Measurements from ENCODE around the gene CPD.

DNA sequence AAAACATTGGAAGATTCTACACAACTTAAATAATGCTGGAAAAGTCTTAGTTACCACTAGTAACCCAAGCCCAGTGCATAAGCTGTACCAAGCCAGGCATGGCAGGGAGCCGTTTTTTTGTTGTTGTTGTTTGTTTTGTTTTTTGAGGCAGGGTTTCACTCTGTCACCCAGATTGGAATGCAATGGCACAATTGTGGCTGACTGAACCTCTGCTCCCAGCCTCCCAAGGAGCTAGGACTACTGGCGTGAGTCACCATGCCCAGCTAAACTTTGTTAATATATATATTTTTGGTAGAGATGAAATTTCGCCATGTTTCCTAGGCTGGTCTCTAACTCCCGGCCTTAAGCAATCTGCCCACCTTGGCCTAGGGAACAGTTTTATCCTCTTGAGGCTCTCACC is 44.3 kb upstream of the CPD start:
- TF ChIP-seq, protein P1, sequence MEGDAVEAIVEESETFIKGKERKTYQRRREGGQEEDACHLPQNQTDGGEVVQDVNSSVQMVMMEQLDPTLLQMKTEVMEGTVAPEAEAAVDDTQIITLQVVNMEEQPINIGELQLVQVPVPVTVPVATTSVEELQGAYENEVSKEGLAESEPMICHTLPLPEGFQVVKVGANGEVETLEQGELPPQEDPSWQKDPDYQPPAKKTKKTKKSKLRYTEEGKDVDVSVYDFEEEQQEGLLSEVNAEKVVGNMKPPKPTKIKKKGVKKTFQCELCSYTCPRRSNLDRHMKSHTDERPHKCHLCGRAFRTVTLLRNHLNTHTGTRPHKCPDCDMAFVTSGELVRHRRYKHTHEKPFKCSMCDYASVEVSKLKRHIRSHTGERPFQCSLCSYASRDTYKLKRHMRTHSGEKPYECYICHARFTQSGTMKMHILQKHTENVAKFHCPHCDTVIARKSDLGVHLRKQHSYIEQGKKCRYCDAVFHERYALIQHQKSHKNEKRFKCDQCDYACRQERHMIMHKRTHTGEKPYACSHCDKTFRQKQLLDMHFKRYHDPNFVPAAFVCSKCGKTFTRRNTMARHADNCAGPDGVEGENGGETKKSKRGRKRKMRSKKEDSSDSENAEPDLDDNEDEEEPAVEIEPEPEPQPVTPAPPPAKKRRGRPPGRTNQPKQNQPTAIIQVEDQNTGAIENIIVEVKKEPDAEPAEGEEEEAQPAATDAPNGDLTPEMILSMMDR (IDR thresholded peaks at IDR 0.05), result no peak
- no peak for TF ChIP-seq POLR2A (IDR thresholded peaks at IDR 0.05)

Data from tibial nerve (tissue), 3 donors.